Limb (tissue), 2 donors: Measurements from ENCODE around the gene DLL4.
"Not testable (repeated sequence)": the region's sequence is repeated elsewhere in the genome, so short reads cannot be mapped to it uniquely, and the experiment has no call there.

Experiments
- DNase-seq, 2 donors: peaks; one replicate each; pipeline ENCODE4 v3.0.0-alpha.2; 2016; ENCODE audit errors: extremely low spot score in 2 of 2

DLL4 gene

DNA sequence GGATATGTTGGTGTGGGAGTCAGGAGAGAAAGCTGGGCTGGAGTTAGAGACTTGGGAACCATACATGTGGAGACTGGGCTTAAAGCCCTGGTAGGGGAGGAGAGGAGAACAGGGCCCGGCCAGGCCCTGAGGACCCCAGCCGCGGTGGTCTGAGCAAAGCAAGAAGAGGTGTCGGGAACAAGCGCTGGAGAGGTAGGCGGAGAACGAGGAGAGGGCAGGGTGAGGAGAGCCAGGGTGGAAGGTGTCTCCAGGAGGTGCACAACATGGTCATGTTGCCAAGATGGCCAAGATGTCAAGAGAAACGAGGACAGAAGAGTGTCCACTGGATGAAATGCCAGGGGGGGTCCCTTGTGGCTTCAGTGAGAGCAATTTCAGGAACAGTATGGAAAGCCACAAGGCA, 29.6 kb downstream of the DLL4 start:
- no peak for DNase-seq

DNA sequence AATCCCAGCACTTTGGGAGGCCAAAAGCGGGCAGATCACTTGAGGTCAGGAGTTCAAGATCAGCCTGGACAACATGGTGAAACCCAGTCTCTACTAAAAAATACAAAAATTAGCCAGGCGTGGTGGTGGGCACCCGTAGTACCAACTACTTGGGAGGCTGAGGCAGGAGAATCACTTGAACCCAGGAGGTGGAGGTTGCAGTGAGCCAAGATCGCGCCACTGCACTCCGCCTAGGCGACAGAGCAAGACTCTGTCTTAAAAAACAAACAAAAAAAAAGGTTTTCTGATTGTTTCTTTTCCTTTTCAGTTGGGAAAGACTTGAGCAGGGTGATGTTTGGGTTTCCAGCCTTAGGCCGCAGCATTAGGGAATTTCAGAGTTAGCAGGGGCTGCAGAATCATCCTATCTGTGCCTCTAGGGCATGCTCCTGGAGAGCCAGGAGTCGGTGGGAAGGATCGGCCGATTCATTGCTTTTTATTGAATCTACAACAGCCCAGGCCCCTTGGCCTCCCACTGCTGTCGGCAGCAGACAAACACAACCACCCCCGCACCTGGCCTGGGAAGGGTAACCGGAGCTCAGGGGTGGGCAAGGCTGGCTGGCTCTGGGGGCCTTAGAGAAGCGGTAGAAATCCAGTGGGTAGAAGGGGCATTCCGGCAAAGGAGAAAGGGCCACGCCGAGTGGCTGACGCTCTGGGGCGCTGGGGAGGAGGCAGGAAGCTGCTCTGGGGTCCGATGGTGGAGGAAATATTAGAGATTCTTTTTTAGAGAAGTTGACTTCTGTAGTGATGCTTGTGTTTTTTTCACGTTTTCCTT, 30.4 kb downstream of the DLL4 start:
- no peak for DNase-seq

DNA sequence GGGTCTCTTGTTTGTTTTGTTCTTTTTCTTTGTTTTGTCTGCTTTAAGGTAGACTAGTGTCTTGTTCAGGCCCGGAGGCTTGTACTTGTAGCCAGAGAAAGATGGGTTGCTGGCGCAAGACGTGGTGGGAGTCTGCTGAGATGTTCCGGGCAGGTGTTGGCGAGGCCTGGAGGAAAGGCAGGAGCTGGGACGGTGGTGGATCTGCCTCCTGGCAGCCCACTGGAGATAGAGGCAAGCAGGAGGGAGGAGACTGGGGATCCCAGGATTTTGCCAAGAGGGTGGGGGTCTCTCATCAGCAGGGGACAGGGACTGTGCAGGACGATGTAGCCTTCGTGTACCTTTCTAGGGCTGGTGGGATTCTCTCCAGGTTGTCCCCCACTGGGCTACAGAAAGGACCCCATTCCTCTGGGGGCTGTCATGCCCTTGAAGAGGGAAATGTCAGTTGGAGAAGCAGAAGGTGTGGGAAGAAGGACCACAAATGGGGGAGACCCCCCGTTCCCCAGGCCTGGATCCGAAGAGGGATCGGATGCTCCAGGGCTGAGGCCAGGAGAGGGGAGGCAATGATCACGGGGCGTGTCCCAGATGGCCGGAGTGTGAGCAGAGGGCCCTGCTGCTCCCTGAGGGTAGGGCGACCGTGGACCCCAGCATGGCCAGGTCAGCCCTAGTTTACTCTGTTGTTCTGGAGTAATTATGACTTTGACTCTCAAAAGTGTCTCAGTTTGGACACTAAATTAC, 31.2 kb downstream of the DLL4 start:
- DNase-seq = no peak

DNA sequence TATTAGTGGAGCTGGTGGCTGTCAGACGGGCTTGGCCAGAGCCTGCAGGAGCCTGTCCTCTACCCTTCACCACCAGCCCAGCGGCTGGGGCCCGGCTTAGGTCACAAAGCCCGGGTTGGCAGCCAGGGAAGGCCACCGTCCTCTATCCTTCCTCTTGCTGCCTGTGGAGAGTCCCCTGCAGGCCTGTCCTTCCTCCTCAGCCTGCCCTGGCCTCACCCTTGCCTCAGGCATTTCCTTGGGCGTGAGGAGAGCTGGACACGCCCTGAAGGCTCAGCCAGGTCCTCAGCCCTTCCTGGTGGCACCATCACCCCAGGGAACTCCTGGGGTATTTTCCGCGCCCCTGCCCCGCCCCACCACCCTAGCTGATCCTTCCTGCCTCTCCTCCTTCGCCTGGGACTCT, 31.8 kb downstream of the DLL4 start:
- no peak for DNase-seq

DNA sequence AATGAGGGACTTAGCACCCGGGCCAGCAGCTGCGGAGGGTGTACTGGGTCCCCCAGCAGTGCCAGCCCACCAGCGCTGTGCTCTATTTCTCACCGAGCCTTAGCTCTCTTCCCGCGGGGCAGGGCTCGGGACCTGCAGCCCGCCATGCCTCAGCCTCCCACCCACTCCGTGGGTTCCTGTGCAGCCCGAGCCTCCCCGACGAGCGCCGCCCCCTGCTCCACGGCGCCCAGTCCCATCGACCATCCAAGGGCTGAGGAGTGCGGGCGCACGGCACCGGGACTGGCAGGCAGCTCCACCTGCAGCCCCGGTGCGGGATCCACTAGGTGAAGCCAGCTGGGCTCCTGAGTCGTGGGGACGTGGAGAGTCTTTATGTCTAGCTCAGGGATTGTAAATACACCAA, 32.6 kb downstream of the DLL4 start:
- DNase-seq = not testable (repeated sequence)

DNA sequence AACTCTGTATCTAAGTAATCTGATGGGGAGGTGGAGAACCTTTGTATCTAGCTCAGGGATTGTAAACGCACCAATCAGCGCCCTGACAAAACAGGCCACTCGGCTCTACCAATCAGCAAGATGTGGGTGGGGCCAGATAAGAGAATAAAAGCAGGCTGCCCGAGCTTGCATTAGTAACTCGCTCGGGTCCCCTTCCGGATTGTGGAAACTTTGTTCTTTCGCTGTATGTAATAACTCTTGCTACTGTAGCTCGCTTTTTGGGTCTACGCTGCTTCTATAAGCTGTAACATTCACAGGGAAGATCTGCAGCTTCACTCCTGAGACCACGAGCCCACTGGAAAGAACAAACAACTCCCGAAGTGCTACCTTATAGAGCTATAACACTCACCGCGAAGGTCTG, 33.2 kb downstream of the DLL4 start:
- not testable (repeated sequence) for DNase-seq

DNA sequence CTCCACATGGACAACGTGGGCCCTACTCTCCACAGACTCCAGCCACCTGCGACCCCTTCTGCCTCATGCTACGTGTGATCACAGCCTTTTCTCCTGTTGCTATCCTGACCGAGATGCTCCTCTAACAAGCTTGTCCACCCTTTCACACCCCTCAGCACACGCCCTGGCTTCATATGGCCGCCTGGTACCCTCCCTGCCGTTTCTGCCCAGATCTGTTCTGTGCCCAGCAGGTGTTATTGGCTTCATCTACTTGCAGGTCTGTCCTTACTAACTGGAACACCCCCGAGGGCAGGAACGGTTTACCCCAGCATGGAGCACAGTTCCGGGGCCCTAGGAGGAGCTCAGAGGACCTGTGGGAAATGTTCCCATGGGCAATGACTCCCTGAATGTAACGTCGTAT, 34.1 kb downstream of the DLL4 start:
- no peak for DNase-seq

DNA sequence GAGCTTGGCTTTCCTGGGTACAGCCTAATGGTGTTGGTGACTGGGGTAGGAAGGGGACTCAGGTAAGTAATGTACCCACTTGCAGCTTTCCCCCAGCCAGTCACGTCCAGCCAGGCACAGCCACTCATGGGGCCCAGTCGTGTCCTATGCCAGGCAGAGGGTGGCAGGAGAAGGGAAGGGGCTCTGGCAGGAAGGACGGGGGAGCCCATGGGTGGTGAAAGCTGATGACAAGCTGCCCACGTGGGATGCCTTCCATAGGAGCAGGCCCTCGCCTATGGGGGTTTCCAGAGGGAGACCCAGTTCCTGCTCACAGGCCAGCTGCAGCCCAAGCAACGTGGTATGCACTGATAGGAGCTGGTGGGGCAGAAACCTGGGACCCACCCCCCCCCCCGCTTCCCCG, 34.9 kb downstream of the DLL4 start:
- no peak for DNase-seq

DNA sequence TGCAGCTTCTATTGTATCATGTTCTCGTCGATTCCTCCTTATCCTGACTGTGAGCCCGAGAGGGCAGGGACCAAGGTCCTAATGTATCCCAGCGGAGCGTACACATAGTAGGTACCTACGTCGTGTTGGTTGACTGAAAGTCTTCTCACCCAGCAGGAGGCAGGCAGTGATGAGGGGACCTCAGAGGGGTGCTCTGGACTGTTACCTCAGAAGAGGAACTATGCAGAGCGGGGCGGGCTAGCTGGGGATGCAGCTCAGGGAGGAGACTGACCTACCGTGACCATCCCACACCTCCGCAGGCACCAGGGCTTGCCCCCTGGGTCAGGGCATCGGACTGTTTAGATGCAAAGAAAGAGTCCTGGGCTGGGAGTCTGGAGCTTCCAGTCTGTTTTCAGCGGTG, 35.5 kb downstream of the DLL4 start:
- DNase-seq = no peak

DNA sequence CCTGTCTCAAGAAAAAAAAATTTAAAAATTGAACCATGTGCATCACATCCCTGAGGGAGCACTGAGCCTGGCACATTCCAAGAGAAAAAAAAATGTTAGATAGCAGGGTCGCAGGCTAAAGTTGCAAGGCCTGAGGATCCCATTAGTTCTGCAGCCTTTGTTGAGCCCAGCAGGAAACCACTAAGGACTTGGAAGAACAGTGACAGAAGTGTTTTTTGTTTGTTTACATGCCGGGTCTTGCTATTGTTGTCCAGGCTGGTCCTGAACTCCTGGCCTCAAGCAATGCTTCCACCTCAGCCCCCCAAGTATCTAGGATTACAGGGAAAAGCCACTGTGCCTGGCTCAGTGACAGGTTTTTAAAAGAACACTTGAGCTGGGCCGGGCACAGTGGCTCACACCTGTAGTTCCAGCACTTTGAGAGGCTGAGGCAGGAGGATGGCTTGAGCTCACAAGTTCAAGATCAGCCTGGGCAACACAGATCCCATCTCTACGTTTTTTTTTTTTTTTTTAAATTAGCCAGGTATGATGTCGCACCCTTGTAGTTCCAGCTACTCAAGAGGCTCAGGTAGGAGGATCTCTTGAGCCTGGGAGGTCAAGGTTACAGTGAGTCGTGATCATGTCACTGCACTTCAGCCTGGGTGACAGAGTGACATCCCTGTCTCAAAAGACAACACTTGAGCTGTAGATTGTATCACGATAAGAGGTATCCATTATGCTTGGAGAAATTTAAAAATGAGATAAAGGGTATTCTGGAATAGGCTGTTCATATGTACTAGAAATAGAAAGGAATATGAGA, 39.3 kb downstream of the DLL4 start:
- DNase-seq = no peak

DNA sequence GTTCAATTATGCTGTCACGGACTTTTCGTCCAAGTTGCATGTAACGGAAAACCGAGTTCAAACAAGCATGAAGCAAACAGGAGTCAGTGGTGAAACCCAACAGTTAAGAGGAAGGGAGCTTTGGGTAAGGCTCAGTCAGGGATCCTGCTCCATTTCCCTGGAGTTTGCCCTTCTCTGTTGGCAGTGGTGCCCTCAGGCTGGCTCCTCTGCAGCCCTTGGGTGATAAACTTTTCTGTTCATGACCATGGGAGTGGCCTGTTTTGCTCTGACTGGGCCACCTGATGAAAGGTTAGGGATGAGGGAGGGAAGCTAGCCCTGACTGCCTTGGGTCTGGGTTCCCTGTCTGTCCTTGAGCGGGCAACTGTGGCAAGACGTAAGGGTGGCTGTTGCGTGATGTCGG, 40.2 kb downstream of the DLL4 start:
- no peak for DNase-seq

DNA sequence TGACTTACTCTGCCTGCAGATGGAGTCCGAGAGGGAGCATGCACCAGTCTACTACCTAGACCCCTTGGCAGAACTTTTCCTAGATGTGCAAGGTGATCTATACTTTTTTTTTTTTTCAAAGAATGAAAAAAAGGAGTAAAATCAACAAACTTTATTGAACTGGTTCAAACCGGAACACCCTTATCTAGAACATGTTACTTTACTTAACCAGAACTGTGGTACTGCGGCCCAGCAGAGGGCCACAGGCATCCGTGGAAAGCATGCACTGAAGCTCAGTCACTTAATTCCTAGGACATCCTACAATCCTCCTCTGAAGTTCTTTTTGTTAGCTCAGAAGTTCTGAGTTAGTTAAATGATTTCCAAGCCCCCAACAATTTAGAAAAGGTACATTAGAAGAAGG, 45.7 kb downstream of the DLL4 start:
- no peak for DNase-seq

DNA sequence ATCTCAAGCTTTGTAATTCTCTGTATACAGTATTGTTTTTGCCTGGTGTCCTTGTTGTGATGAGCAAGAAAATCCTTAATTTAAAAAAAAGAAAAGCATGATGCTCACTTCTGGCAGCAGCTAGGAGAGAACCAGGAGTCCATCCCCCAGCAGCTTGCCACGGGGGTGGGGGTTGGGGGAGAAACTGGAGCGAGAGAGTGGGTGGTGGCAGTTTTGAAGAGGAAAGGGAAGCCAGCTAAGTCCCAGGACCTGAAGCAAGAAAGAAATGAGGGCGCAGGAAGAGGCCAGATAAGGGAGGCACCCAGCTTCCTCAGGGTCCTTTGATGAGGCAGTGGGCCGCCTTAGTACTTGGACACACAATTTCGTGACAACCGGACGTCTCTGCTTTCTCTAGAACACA, 47.7 kb downstream of the DLL4 start:
- no peak for DNase-seq

DNA sequence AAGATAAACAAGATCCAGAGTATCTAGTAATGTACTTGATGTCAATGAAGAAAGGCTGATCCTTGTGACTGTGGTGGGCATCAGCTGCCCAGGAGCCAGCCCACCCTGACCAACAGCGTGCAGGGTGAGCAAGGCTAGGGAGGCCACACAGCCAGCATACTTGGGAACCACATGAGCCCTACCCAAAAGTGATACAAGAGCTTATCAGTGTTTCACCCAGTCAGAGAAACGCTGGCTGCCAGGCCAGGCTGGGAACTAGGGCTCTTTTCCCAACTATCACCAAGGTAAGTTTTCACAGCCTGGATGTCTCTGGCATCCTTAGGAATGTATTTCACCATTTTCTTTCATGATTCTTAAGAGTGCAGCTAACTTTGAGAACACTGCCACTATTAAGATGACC, 49.0 kb downstream of the DLL4 start:
- DNase-seq = no peak

DNA sequence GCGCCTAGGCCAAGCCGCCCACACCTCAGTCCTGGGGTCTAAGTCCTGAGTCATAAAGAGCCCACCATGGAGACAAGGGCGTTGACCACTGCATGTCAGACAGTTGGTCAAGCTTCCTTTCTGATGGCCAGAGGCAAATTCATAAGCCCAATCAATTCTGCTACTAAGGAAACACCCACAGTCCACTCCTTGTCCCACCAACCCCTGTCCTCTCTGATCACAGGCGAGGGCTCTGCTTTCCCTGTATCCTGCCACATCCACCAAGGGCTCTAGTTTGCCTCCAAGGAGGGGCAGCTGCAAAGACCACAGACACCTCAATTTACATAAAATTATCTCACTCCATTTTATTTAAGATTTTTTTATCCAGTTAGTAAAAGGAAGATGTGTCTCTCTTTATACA, 49.4 kb downstream of the DLL4 start:
- no peak for DNase-seq

DNA sequence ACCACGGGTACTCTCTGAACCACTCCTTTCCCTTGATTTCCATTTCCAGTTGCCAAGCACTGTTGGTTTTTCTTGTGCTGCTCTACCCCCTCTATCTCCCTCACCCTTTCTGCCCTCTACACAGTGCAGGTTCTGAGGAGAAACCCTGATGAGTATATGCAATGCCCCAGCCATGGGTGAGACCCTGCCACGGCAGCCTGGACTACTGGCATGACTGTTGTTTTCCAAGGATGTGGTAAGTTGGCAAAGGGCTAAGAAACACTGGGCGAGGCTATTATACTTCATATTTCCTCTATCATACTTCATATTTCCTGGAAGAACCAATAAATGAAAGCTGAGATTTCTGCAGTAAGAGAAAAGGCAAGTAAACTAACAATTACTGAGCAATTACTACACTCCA, 52.0 kb downstream of the DLL4 start:
- no peak for DNase-seq

DNA sequence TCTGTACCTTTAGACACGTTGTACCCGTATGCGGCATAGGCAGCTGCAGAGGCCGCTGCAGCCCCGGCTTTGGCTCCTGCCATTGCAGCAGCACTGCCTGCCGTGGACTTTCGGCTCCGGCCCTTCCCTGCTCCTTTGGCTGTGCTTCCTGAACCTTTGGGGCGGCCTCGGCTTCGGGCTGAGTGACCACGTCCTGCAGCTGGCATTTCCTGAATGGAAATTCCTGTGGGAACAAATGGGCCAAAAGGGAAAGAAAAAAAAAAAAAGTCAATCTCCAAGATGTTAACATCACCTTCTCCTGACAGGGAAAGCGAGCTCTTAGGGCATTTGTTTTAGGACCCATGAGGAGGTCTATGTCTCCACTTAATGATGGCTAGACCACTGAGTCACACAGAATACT, 53.7 kb downstream of the DLL4 start:
- no peak for DNase-seq

DNA sequence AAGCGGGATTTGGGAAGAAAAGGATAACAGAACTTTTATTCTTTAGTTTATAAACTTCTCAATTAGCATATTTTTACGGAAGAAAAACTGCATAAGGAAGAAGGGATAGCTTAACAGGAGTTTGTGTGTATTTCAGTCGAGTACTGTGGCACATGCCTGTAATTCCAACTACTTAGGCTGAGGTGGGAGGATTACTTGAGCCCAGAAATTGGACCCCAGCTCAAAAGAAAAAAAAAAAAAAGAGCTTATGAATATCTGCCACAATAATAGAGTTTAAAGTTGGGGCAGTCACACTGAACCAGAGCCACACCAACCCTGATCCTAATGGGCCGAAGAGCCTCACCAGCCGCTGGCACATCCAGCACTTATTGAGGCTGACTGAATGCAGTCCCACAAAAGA, 55.3 kb downstream of the DLL4 start:
- DNase-seq = no peak

DNA sequence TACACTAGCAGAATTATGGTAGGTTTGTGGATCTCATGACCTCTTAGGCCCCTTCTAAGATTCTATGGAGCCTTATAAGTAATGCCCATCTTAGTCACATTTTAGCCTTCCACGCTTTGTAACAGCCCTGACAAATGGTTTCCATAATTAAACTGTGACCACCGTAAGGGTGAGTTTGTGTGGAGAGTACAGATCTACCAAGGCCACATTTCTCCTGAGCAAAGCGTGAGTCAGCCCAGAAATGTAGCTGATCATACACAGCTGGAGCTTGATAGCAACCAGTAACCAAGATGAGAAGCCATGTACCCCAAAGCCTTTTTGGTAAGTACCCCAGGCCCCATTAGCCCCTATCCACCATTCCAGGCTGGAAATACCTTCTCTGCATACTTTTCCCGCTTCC, 55.8 kb downstream of the DLL4 start:
- DNase-seq = no peak

DNA sequence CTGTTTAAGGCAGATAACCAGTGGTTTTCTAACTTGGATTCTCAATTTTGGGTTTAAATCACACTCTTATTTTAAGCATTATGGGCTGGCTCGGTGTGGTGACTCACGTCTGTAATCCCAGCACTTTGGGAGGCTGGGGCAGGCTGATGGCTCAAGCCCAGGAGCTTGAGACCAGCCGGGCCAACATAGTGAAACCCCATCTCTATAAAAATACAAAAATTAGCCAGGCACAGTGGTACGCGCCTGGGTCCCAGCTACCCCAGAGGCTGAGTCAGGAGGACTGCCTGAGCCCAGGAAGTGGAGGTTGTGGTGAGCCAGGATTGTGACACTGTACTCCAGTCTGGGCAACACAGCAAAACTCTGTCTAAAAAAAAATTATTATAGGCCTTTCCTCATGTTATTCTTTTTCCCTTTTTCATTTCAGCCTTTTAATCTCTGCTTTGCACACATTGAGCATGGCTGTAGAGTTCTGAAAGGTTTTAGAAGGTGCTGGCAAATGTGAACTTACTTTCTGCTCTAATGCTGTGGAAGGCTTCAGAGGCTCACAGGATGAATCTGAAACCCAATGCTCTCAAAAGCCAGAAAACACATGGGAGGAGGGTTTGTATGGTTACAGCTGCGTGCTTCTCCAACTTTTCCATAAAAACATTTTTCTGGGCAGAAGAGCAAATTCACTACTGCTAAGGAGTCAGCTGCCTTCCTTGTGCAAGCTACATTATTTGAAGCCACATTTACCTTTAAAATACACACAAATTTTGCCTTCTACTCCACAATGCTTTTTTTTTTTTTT, 56.6 kb downstream of the DLL4 start:
- peak in 1 of 2 donors; percentile 23 for DNase-seq

DNA sequence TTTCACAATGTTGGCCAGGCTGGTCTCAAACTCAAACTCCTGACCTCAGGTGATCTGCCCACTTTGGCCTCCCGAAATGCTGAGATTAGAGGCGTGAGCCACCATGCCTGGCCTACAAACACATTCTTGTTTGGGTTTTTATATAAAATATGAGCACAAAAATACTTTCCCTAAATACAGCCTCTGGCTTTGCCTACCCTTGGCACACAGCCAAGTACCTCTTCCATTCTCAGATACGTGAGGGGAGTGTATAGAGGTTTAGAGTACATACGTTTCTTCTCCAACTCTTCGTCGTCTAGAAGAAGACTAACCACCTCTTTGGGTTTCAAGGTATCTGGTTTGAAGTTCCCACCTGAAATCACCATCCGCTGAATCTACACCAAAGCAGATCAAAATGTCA, 57.7 kb downstream of the DLL4 start:
- DNase-seq = no peak

DNA sequence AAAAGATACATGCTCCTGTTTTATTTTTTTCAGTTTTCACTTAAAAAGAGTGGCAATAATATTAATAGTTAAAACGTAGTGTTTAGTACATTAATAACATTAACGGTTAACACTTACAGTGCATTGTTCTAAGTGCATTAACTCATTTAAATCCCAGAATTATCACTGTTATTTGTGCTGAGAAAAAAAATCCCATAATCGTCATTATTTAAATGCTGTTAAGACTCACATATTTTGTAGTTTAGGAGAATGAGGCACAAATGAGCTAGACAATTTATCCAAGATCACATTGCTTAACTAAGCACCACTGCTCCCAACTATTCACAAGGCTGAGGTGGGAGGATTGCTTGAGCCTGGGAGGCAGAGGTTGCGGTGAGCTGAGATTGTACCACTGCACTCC, 59.0 kb downstream of the DLL4 start:
- DNase-seq = no peak
